ENCODE results near the gene SHMT1.
"Not testable (repeated sequence)": the region's sequence is repeated elsewhere in the genome, so short reads cannot be mapped to it uniquely, and the experiment has no call there.

DNA sequence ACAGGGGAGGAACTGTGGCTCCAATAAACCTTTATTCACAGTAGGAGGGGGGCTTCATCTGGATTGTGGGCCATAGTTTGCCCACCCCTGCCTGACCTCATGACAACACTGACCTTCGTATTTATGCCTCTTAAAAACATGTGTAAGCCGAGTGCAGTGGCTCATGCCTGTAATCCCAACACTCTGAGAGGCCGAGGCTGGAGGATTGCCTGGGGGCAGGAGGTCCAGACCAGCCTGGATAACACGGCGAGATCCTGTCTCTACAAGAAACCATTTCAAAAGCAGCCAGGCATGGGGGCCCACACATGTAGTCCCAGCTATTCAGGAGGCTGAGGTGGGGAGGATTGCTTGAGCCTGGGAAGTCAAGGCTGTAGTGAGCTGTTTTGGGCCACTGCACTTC is 24.2 kb upstream of the SHMT1 start:
- TF ChIP-seq, protein P1, sequence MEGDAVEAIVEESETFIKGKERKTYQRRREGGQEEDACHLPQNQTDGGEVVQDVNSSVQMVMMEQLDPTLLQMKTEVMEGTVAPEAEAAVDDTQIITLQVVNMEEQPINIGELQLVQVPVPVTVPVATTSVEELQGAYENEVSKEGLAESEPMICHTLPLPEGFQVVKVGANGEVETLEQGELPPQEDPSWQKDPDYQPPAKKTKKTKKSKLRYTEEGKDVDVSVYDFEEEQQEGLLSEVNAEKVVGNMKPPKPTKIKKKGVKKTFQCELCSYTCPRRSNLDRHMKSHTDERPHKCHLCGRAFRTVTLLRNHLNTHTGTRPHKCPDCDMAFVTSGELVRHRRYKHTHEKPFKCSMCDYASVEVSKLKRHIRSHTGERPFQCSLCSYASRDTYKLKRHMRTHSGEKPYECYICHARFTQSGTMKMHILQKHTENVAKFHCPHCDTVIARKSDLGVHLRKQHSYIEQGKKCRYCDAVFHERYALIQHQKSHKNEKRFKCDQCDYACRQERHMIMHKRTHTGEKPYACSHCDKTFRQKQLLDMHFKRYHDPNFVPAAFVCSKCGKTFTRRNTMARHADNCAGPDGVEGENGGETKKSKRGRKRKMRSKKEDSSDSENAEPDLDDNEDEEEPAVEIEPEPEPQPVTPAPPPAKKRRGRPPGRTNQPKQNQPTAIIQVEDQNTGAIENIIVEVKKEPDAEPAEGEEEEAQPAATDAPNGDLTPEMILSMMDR (IDR thresholded peaks at IDR 0.05; ENCODE audit: poor library complexity): not testable (repeated sequence)
- TF ChIP-seq EZH2phosphoT487 (IDR thresholded peaks at IDR 0.05; ENCODE audit: low read depth, severe bottlenecking, unreplicated experiment): not testable (repeated sequence)

Measured in hepatocyte (in vitro differentiated cells).